Stomach (tissue), 9 donors: ENCODE measurements around the gene OR8H2. TPM values are rescaled to one million over a fixed set of nuclear protein-coding genes. Genes with fewer than 3 reads are reported as not detected.

ENCODE experiments used
- DNase-seq, 2 donors: peaks; one replicate each; pipeline versions ENCODE4 v3.0.0 to v3.0.0-alpha.2; 2013 to 2019
- H3K27ac ChIP-seq, 5 donors: fragments of 200-600 bp in 4 of 5; sonication (generic) in 4 of 5; one replicate each; pipeline ENCODE4 v1.5.1; 2013 to 2019; ENCODE audit warnings: mild to moderate bottlenecking in 1 of 5, moderate library complexity in 1 of 5
- H3K27me3 ChIP-seq, 3 donors: fragments of 200-600 bp; sonication (generic); one replicate each; pipeline ENCODE4 v1.5.1; 2017 to 2019; ENCODE audit warnings: mixed run types in 1 of 3
- H3K36me3 ChIP-seq, 4 donors: fragments of 200-600 bp; sonication (generic); 1 replicate in 3 of 4; 2 replicates in 1 of 4; pipeline ENCODE4 v1.5.1; 2016 to 2019
- H3K4me1 ChIP-seq, 4 donors: fragments of 200-600 bp; sonication (generic); one replicate each; pipeline ENCODE4 v1.5.1; 2016 to 2019
- H3K4me3 ChIP-seq, 4 donors: fragments of 200-600 bp; sonication (generic) in 3 of 4; one replicate each; pipeline ENCODE4 v1.5.1; 2016 to 2019; ENCODE audit warnings: mild to moderate bottlenecking in 1 of 4
- H3K9me3 ChIP-seq, 4 donors: fragments of 200-600 bp; sonication (generic); one replicate each; pipeline ENCODE4 v1.5.1; 2016 to 2019
- EP300 ChIP-seq: sonication (generic); formaldehyde crosslinking; IDR thresholded peaks from one replicate; pipeline ENCODE4 v1.6.1; 2017; ENCODE audit warnings: antibody characterized with exemption
- POLR2A ChIP-seq, 4 donors: fragments of 450-650 bp; IDR thresholded peaks; one replicate each; pipeline ENCODE4 v1.6.1; 2016; ENCODE audit warnings: antibody characterized with exemption in 4 of 4, control low read depth in 2 of 4, mild to moderate bottlenecking in 1 of 4, moderate library complexity in 1 of 4
- POLR2AphosphoS5 ChIP-seq, 3 donors: sonication (generic); formaldehyde crosslinking; IDR thresholded peaks; one replicate each; pipeline ENCODE4 v1.6.1; 2016; ENCODE audit warnings: antibody characterized with exemption in 3 of 3
- WGBS, 5 donors: extraction: QIAGEN DNeasy Blood & Tissue Kit in 3 of 5; methylation state at CpG; one replicate each; pipeline versions ENCODE4 v1.1.5 to v1.1.7; 2013 to 2018; 5-methylcytosine and 5-hydroxymethylcytosine counted together
- intact Hi-C: fragments of 100-400 bp; cut with DNase I; formaldehyde crosslinking; loops from one replicate; pipeline ENCODE4 v1.15.1; 2023; ENCODE audit warnings: low total_unique reads
- polyA plus RNA-seq, 3 donors: library from polyadenylated mRNA; stranded (reverse); fragments of 200-250 nt; gene quantifications; one replicate each; pipeline ENCODE4 v1.2.3, GENCODE V29; 2013
- small RNA-seq, 4 donors: library from RNA; depleted of rRNA; stranded (forward); fragments of <200 nt; gene quantifications; one replicate each; pipeline ENCODE3, GENCODE V24; 2016
- total RNA-seq, 5 donors: library from RNA; depleted of rRNA; stranded (reverse); fragments of >200 nt; gene quantifications; one replicate each; pipeline versions ENCODE4 v1.1.0 to v1.2.3, GENCODE V29; 2014 to 2016
- TF ChIP-seq, protein P1 (sequence below), 7 experiments: fragments of 450-650 bp in 4 of 7; fragments of 200-600 bp in 3 of 7; sonication (generic) in 3 of 7; IDR thresholded peaks; one replicate each; pipeline ENCODE4 v1.5.1; 2016 to 2019; ENCODE audit warnings: antibody characterized with exemption in 7 of 7, control low read depth in 2 of 7, mild to moderate bottlenecking in 1 of 7
- donor health status: healthy with polysubstance abuse.
- donor health status: Bipolar disorder and iron deficiency.
- donor health status: healthy.

Gene OR8H2
- total and polyA plus RNA-seq, 8 donors, result not detected

DNA sequence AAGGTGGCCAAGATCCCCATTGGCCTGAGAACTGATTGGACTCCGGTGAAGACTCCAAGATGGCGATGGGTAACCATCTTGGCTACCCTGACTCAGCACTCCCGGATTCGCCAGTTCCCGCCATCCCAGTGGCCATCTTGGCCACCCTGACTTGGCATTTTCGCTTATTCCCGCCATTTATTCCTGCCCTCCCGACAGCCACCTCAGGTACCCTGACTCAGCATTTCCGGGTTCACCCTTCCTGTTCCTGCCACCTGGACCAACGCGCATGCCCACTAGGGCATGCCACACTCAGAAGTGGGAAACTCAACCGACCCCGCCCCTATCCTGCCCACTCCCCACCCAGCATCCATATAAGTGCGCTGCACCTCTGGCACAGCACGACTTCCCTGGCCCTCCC lies 48.8 kb downstream of the OR8H2 start:
- H3K4me3 ChIP-seq, result no peak overlapping the region
- intact Hi-C loops, result no loop called here
- no peak overlapping the region for H3K27ac ChIP-seq
- H3K27me3 ChIP-seq, result no peaks in the 10 kb centered on the region
- 92 to 97% (median 93%) methylated on average over 15 of the region's 15 CpGs for WGBS, 5 donors
- TF ChIP-seq POLR2AphosphoS5 (IDR thresholded peaks at IDR 0.05) (no peak), EP300 (no peak), POLR2A (IDR thresholded peaks at IDR 0.05) (no peak)
- TF ChIP-seq, protein P1, sequence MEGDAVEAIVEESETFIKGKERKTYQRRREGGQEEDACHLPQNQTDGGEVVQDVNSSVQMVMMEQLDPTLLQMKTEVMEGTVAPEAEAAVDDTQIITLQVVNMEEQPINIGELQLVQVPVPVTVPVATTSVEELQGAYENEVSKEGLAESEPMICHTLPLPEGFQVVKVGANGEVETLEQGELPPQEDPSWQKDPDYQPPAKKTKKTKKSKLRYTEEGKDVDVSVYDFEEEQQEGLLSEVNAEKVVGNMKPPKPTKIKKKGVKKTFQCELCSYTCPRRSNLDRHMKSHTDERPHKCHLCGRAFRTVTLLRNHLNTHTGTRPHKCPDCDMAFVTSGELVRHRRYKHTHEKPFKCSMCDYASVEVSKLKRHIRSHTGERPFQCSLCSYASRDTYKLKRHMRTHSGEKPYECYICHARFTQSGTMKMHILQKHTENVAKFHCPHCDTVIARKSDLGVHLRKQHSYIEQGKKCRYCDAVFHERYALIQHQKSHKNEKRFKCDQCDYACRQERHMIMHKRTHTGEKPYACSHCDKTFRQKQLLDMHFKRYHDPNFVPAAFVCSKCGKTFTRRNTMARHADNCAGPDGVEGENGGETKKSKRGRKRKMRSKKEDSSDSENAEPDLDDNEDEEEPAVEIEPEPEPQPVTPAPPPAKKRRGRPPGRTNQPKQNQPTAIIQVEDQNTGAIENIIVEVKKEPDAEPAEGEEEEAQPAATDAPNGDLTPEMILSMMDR (IDR thresholded peaks at IDR 0.05), result no peak
- peaks cover 0 to 70% (median 33%) of the 10 kb centered on the region in 4 donors for H3K9me3 ChIP-seq
- no peak for DNase-seq
- H3K4me1 ChIP-seq, result no peaks in the 10 kb centered on the region
- no peaks in the 10 kb centered on the region for H3K36me3 ChIP-seq

Small RNAs within 50 kb of the gene (small RNA-seq; reads per million reads assigned to genes)
- gene OR8I4P, result 0 reads per million in 4 donors

Other genes starting within 250 kb of the OR8H2 start
- gene TRIM51, start 220.4 kb upstream of the OR8H2 start, total RNA-seq, result not detected
- gene TRIM51, start 220.4 kb upstream of the OR8H2 start, polyA plus RNA-seq, result not detected
- not detected for gene OR5W2, start 189.1 kb upstream of the OR8H2 start, total RNA-seq
- not detected for gene OR5W2, start 189.1 kb upstream of the OR8H2 start, polyA plus RNA-seq
- not detected for gene OR5I1, start 167.3 kb upstream of the OR8H2 start, total RNA-seq
- gene OR5I1, start 167.3 kb upstream of the OR8H2 start, polyA plus RNA-seq, result not detected
- not detected for gene OR10AG1, start 133.7 kb upstream of the OR8H2 start, total RNA-seq
- gene OR10AG1, start 133.7 kb upstream of the OR8H2 start, polyA plus RNA-seq, result not detected
- not detected for gene OR5F1, start 109.1 kb upstream of the OR8H2 start, total RNA-seq
- not detected for gene OR5F1, start 109.1 kb upstream of the OR8H2 start, polyA plus RNA-seq
- gene OR5AS1, start 76.0 kb upstream of the OR8H2 start, total RNA-seq, result not detected
- not detected for gene OR5AS1, start 76.0 kb upstream of the OR8H2 start, polyA plus RNA-seq
- not detected for gene OR8I2, start 10.4 kb upstream of the OR8H2 start, total RNA-seq
- not detected for gene OR8I2, start 10.4 kb upstream of the OR8H2 start, polyA plus RNA-seq
- gene OR8H3, start 18.7 kb downstream of the OR8H2 start, total RNA-seq, result not detected
- gene OR8H3, start 18.7 kb downstream of the OR8H2 start, polyA plus RNA-seq, result not detected
- gene OR8J3, start 36.5 kb downstream of the OR8H2 start, total RNA-seq, result not detected
- gene OR8J3, start 36.5 kb downstream of the OR8H2 start, polyA plus RNA-seq, result not detected
- not detected for gene OR8K5, start 56.6 kb downstream of the OR8H2 start, total RNA-seq
- not detected for gene OR8K5, start 56.6 kb downstream of the OR8H2 start, polyA plus RNA-seq
- not detected for gene OR5J2, start 72.9 kb downstream of the OR8H2 start, total RNA-seq
- gene OR5J2, start 72.9 kb downstream of the OR8H2 start, polyA plus RNA-seq, result not detected
- gene OR5T2, start 130.6 kb downstream of the OR8H2 start, total RNA-seq, result not detected
- gene OR5T2, start 130.6 kb downstream of the OR8H2 start, polyA plus RNA-seq, result not detected
- not detected for gene OR5T3, start 148.6 kb downstream of the OR8H2 start, total RNA-seq
- not detected for gene OR5T3, start 148.6 kb downstream of the OR8H2 start, polyA plus RNA-seq
- not detected for gene OR5T1, start 170.5 kb downstream of the OR8H2 start, total RNA-seq
- gene OR5T1, start 170.5 kb downstream of the OR8H2 start, polyA plus RNA-seq, result not detected
- not detected for gene OR8H1, start 188.6 kb downstream of the OR8H2 start, total RNA-seq
- gene OR8H1, start 188.6 kb downstream of the OR8H2 start, polyA plus RNA-seq, result not detected
- gene OR8K3, start 211.5 kb downstream of the OR8H2 start, total RNA-seq, result not detected
- gene OR8K3, start 211.5 kb downstream of the OR8H2 start, polyA plus RNA-seq, result not detected
- gene OR8K1, start 242.4 kb downstream of the OR8H2 start, total RNA-seq, result not detected
- gene OR8K1, start 242.4 kb downstream of the OR8H2 start, polyA plus RNA-seq, result not detected